Neural cell (in vitro differentiated cells): ENCODE data around the gene LTBP1. TPM values are rescaled to one million over a fixed set of nuclear protein-coding genes. Genes with fewer than 3 reads are reported as not detected.

Experiments
- H2AFZ ChIP-seq: fragments of 200-600, 300-800 bp; sonication (generic), shearing (Covaris generic); 2 replicates; pipeline ENCODE4 v1.6.0; 2014; ENCODE audit warnings: low read depth, mild to moderate bottlenecking, antibody characterized with exemption, low read length, moderate library complexity
- H3F3A ChIP-seq: fragments of 200-600 bp; shearing (Covaris generic); 2 replicates; pipeline ENCODE4 v1.6.1; 2016; ENCODE audit warnings: mild to moderate bottlenecking, moderate library complexity, mixed read lengths, antibody characterized with exemption, low read length; ENCODE audit not compliant: insufficient read depth, poor library complexity, severe bottlenecking
- H3K27ac ChIP-seq: fragments of 200-600, 300-800 bp; sonication (generic), shearing (Covaris generic); 2 replicates; pipeline ENCODE4 v1.5.1; 2014; ENCODE audit warnings: mild to moderate bottlenecking, low read length, moderate library complexity
- H3K27me3 ChIP-seq: fragments of 300-800, 200-600 bp; sonication (generic), shearing (Covaris generic); 2 replicates; pipeline ENCODE4 v1.6.0; 2014; ENCODE audit warnings: mild to moderate bottlenecking, low read depth, low read length, moderate library complexity; ENCODE audit not compliant: insufficient read depth
- H3K36me3 ChIP-seq: fragments of 300-800, 200-600 bp; sonication (generic), shearing (Covaris generic); 2 replicates; pipeline ENCODE4 v1.5.1; 2014; ENCODE audit warnings: mild to moderate bottlenecking, antibody characterized with exemption, low read length, moderate library complexity; ENCODE audit not compliant: insufficient read depth
- H3K4me2 ChIP-seq: fragments of 300-800, 200-600 bp; sonication (generic), shearing (Covaris generic); 2 replicates; pipeline ENCODE4 v1.6.0; 2014; ENCODE audit warnings: mild to moderate bottlenecking, low read length
- H3K4me3 ChIP-seq: fragments of 300-800, 200-600 bp; sonication (generic), shearing (Covaris generic); 2 replicates; pipeline ENCODE4 v1.5.1; 2014; ENCODE audit warnings: mild to moderate bottlenecking, low read length, moderate library complexity
- H3K79me2 ChIP-seq: fragments of 200-600 bp; shearing (Covaris generic); replicated peaks from 2 replicates; pipeline ENCODE4 v1.6.0; 2014; ENCODE audit warnings: mild to moderate bottlenecking, low read length, moderate library complexity; ENCODE audit not compliant: insufficient read depth
- H3K9ac ChIP-seq: fragments of 300-800, 200-600 bp; sonication (generic), shearing (Covaris generic); 2 replicates; pipeline ENCODE4 v1.6.1; 2016; ENCODE audit warnings: mild to moderate bottlenecking, low read length, mixed read lengths
- H3K9me2 ChIP-seq: fragments of 200-600 bp; shearing (Covaris generic); 2 replicates; pipeline ENCODE4 v1.6.1; 2016; ENCODE audit warnings: mild to moderate bottlenecking, low read length, mixed read lengths; ENCODE audit not compliant: insufficient read depth
- H3K9me3 ChIP-seq: fragments of 200-600, 300-800 bp; sonication (generic), shearing (Covaris generic); 2 replicates; pipeline ENCODE4 v1.6.1; 2016; ENCODE audit warnings: mild to moderate bottlenecking, mixed run types, low read length, moderate library complexity, mixed read lengths
- H4K20me1 ChIP-seq: fragments of 200-600 bp; shearing (Covaris generic); 2 replicates; pipeline ENCODE4 v1.6.1; 2016; ENCODE audit warnings: mild to moderate bottlenecking, mixed run types; ENCODE audit not compliant: insufficient read depth
- EP300 ChIP-seq: fragments of 450-650 bp; conservative IDR thresholded peaks from 2 replicates; pipeline ENCODE4 v1.6.1; 2014; ENCODE audit warnings: antibody characterized with exemption, mild to moderate bottlenecking, moderate library complexity; ENCODE audit not compliant: poor library complexity, severe bottlenecking
- EZH2 ChIP-seq: fragments of 200-600, 300-800 bp; shearing (Covaris generic), sonication (generic); IDR thresholded peaks from 2 replicates; pipeline ENCODE4 v1.6.1; 2014; ENCODE audit warnings: antibody characterized with exemption, low read length, borderline replicate concordance, mild to moderate bottlenecking; ENCODE audit not compliant: insufficient read depth, poor library complexity, severe bottlenecking
- MXI1 ChIP-seq: fragments of 450-650 bp; conservative IDR thresholded peaks from 2 replicates; pipeline ENCODE4 v1.6.1; 2014; ENCODE audit warnings: antibody characterized with exemption, mild to moderate bottlenecking; ENCODE audit not compliant: poor library complexity, severe bottlenecking
- POLR2AphosphoS5 ChIP-seq: IDR thresholded peaks from 2 replicates; pipeline ENCODE4 v1.6.1; 2012
- RAD21 ChIP-seq: fragments of 450-650 bp; conservative IDR thresholded peaks from 2 replicates; pipeline ENCODE4 v1.6.1; 2014; ENCODE audit warnings: antibody characterized with exemption, mild to moderate bottlenecking, moderate library complexity
- SMC3 ChIP-seq: fragments of 450-650 bp; conservative IDR thresholded peaks from 2 replicates; pipeline ENCODE4 v1.6.1; 2014; ENCODE audit warnings: antibody characterized with exemption, mild to moderate bottlenecking, moderate library complexity; ENCODE audit not compliant: poor library complexity
- TAF1 ChIP-seq: IDR thresholded peaks from 2 replicates; pipeline ENCODE4 v1.6.1; 2012; ENCODE audit warnings: low read depth
- polyA plus RNA-seq: library from polyadenylated mRNA; depleted of rRNA; stranded (reverse); fragments of >200 nt; gene quantifications from 2 replicates; pipeline ENCODE4 v1.2.3, GENCODE V29; 2014
- TF ChIP-seq, protein P1 (sequence below): IDR thresholded peaks from 2 replicates; pipeline ENCODE4 v1.6.1; 2012; ENCODE audit warnings: borderline replicate concordance
- TF ChIP-seq, protein P2 (sequence below): fragments of 450-650 bp; IDR thresholded peaks from 2 replicates; pipeline ENCODE4 v1.5.1; 2014; ENCODE audit warnings: antibody characterized with exemption, mild to moderate bottlenecking, moderate library complexity; ENCODE audit not compliant: poor library complexity, severe bottlenecking

Gene LTBP1
- polyA plus RNA-seq, 1 donor from 2014 or later = 1.8 TPM

DNA sequence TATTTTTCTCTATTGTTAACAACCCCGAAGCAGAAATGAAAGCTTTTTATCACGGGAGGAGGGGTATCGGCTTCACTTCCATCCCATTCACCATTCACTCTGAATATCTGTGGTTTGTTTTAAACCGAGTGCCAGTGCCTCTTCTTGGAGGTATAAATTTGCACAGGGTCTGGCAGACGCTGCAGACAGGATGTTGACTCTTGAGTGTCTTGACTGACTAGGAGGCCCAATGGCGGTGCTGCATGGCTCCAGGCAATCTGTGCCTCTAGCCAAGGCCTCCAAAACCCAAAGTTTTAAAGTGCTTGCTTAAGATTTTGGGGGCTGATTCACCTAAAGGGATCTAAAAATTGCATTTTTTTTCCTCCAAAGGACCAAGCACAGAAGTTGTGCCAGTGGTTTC is 183.8 kb downstream of the LTBP1 start:
- Histone ChIP-seq H3K27me3 (no peaks in the 10 kb centered on the region), H3K79me2 (no peaks in the 10 kb centered on the region), H2AFZ (no peak overlapping the region), H3K36me3 (no peaks in the 10 kb centered on the region), H3F3A (no peaks in the 10 kb centered on the region), H3K9ac (no peak overlapping the region), H4K20me1 (no peaks in the 10 kb centered on the region), H3K4me2 (no peak overlapping the region), H3K4me3 (no peak overlapping the region), H3K9me3 (no peaks in the 10 kb centered on the region), H3K27ac (no peak overlapping the region), H3K9me2 (no peaks in the 10 kb centered on the region)
- TF ChIP-seq, protein P1, sequence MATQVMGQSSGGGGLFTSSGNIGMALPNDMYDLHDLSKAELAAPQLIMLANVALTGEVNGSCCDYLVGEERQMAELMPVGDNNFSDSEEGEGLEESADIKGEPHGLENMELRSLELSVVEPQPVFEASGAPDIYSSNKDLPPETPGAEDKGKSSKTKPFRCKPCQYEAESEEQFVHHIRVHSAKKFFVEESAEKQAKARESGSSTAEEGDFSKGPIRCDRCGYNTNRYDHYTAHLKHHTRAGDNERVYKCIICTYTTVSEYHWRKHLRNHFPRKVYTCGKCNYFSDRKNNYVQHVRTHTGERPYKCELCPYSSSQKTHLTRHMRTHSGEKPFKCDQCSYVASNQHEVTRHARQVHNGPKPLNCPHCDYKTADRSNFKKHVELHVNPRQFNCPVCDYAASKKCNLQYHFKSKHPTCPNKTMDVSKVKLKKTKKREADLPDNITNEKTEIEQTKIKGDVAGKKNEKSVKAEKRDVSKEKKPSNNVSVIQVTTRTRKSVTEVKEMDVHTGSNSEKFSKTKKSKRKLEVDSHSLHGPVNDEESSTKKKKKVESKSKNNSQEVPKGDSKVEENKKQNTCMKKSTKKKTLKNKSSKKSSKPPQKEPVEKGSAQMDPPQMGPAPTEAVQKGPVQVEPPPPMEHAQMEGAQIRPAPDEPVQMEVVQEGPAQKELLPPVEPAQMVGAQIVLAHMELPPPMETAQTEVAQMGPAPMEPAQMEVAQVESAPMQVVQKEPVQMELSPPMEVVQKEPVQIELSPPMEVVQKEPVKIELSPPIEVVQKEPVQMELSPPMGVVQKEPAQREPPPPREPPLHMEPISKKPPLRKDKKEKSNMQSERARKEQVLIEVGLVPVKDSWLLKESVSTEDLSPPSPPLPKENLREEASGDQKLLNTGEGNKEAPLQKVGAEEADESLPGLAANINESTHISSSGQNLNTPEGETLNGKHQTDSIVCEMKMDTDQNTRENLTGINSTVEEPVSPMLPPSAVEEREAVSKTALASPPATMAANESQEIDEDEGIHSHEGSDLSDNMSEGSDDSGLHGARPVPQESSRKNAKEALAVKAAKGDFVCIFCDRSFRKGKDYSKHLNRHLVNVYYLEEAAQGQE = no peak
- no peak for TF ChIP-seq POLR2AphosphoS5

DNA sequence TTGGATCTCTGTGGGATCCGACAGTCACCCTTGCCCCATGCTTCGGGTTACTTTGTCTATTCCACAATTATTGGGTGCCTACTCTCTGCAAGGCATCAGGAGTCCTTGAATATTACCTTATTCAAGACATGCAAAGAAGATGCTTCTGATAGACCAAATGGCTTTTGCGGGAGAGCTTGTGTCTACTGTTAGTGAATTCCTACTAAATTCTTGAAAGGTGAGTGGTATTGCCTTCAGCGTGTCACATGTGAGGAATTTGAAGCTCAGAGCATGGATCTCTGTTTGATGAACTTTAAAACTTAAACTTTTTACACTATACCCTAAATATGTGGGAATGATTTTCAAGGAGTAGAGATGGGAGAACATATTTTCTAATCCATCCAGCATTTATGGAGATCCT is 184.4 kb downstream of the LTBP1 start:
- TF ChIP-seq MXI1 = no peak
- TF ChIP-seq, protein P1 = no peak
- no peak for TF ChIP-seq SMC3
- no peak for TF ChIP-seq EP300
- TF ChIP-seq EZH2 = no peak
- no peak for TF ChIP-seq RAD21
- TF ChIP-seq POLR2AphosphoS5 = no peak
- TF ChIP-seq, protein P2, sequence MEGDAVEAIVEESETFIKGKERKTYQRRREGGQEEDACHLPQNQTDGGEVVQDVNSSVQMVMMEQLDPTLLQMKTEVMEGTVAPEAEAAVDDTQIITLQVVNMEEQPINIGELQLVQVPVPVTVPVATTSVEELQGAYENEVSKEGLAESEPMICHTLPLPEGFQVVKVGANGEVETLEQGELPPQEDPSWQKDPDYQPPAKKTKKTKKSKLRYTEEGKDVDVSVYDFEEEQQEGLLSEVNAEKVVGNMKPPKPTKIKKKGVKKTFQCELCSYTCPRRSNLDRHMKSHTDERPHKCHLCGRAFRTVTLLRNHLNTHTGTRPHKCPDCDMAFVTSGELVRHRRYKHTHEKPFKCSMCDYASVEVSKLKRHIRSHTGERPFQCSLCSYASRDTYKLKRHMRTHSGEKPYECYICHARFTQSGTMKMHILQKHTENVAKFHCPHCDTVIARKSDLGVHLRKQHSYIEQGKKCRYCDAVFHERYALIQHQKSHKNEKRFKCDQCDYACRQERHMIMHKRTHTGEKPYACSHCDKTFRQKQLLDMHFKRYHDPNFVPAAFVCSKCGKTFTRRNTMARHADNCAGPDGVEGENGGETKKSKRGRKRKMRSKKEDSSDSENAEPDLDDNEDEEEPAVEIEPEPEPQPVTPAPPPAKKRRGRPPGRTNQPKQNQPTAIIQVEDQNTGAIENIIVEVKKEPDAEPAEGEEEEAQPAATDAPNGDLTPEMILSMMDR = no peak
- no peak for TF ChIP-seq TAF1
- H3F3A ChIP-seq = no peaks in the 10 kb centered on the region
- no peak overlapping the region for H3K4me3 ChIP-seq
- no peaks in the 10 kb centered on the region for H3K9me3 ChIP-seq
- no peaks in the 10 kb centered on the region for H4K20me1 ChIP-seq
- H3K9ac ChIP-seq = no peak overlapping the region
- H3K9me2 ChIP-seq = no peaks in the 10 kb centered on the region
- no peaks in the 10 kb centered on the region for H3K36me3 ChIP-seq
- H3K79me2 ChIP-seq = no peaks in the 10 kb centered on the region
- H3K27ac ChIP-seq = no peak overlapping the region
- H2AFZ ChIP-seq = no peak overlapping the region
- H3K4me2 ChIP-seq = no peak overlapping the region
- no peaks in the 10 kb centered on the region for H3K27me3 ChIP-seq
